ENCODE results near the gene KCND1. TPM values are rescaled to one million over a fixed set of nuclear protein-coding genes. Genes with fewer than 3 reads are reported as not detected.
A peak's percentile ranks its signal among the peaks of the same experiment; 100 is the strongest.

KCND1 gene
- total RNA-seq (2022) (0.86 and 1.8 TPM in 2 replicates), Bru-seq, nascent RNA (percentile 27 among the genes with signal in this experiment), BruChase-seq, experiment 1, labeled RNA remaining after a 6-hour chase (percentile 73 among the genes with signal in this experiment), BruChase-seq, experiment 2, labeled RNA remaining after a 2-hour chase (percentile 48 among the genes with signal in this experiment)
- long read RNA-seq: 0 reads

- BruUV-seq (replicated peaks): no TSS peak
- no peaks in the 10 kb centered on the region for H3K4me1 Mint-ChIP-seq (ENCODE audit: insufficient read depth, unreplicated experiment)
- H3K27me3 Mint-ChIP-seq (ENCODE audit: insufficient read depth, unreplicated experiment): no peaks in the 10 kb centered on the region
- no peak for TF ChIP-seq CTCF (IDR thresholded peaks at IDR 0.05; ENCODE audit: unreplicated experiment)
- H3K36me3 Mint-ChIP-seq (ENCODE audit: insufficient read depth, unreplicated experiment): peaks cover 15% of the 10 kb centered on the region
- intact Hi-C loops (cut with micrococcal nuclease): loop anchor here (5.0 kb wide), 1 partner anchor 71 kb away; the partner anchor contains the start of gene TFE3
- no peak for DNase-seq (ENCODE audit: unreplicated experiment)
- ChIA-PET POLR2A (interaction anchor here (0.6 to 1.9 kb wide), 3 partner anchors 13 to 71 kb away, joined by 3 to 5 read pairs (median 4); no protein-coding TSS in a partner anchor), CTCF (interaction anchor here (0.6 to 1.7 kb wide), 4 partner anchors 10 to 1830 kb away, joined by 3 to 5 read pairs (median 4); no protein-coding TSS in a partner anchor)
- no peak within 1 kb of the TSS for H3K4me3 Mint-ChIP-seq (ENCODE audit: unreplicated experiment)
- no peak within 1 kb of the TSS for H3K27ac Mint-ChIP-seq (ENCODE audit: low read depth, unreplicated experiment)
- peaks cover 27% of the 10 kb centered on the region for H3K9me3 Mint-ChIP-seq (ENCODE audit: unreplicated experiment)
Measured at GRCh38 chrX:48971249-48972219, at the start of gene KCND1. KCND1 (minus strand) TSS chrX:48971844; CDS start chrX:48970271, 1,573 bp downstream.

GRCh38 chrX:49019599-49020249 lies 48.1 kb upstream of the KCND1 start:
- Mint-ChIP-seq H3K4me3 (ENCODE audit: unreplicated experiment) (no peak overlapping the region), H3K9me3 (ENCODE audit: unreplicated experiment) (no peaks in the 10 kb centered on the region), H3K27me3 (ENCODE audit: insufficient read depth, unreplicated experiment) (no peaks in the 10 kb centered on the region), H3K4me1 (ENCODE audit: insufficient read depth, unreplicated experiment) (no peaks in the 10 kb centered on the region), H3K36me3 (ENCODE audit: insufficient read depth, unreplicated experiment) (no peaks in the 10 kb centered on the region), H3K27ac (ENCODE audit: low read depth, unreplicated experiment) (no peak overlapping the region)
- DNase-seq (ENCODE audit: unreplicated experiment): no peak
- ChIA-PET CTCF (no interaction called here), POLR2A (no interaction called here)
- intact Hi-C loops (cut with micrococcal nuclease): no loop called here
- no TSS peak for BruUV-seq (replicated peaks)
- TF ChIP-seq CTCF (IDR thresholded peaks at IDR 0.05; ENCODE audit: unreplicated experiment): no peak

GRCh38 chrX:49019050-49019449 lies 47.4 kb upstream of the KCND1 start:
- Mint-ChIP-seq H3K27ac (ENCODE audit: low read depth, unreplicated experiment) (no peak overlapping the region), H3K36me3 (ENCODE audit: insufficient read depth, unreplicated experiment) (no peaks in the 10 kb centered on the region), H3K4me3 (ENCODE audit: unreplicated experiment) (no peak overlapping the region), H3K27me3 (ENCODE audit: insufficient read depth, unreplicated experiment) (no peaks in the 10 kb centered on the region), H3K9me3 (ENCODE audit: unreplicated experiment) (no peaks in the 10 kb centered on the region), H3K4me1 (ENCODE audit: insufficient read depth, unreplicated experiment) (no peaks in the 10 kb centered on the region)
- POLR2A ChIA-PET: no interaction called here
- no peak for TF ChIP-seq CTCF (IDR thresholded peaks at IDR 0.05; ENCODE audit: unreplicated experiment)
- CTCF ChIA-PET: interaction anchor here (0.6 kb wide), 1 partner anchor 228 kb away, joined by 3 read pairs; no protein-coding TSS in a partner anchor
- no peak for DNase-seq (ENCODE audit: unreplicated experiment)
- intact Hi-C loops (cut with micrococcal nuclease): no loop called here
- no TSS peak for BruUV-seq (replicated peaks)

GRCh38 chrX:49003696-49004095 lies 32.1 kb upstream of the KCND1 start:
- Mint-ChIP-seq H3K27me3 (ENCODE audit: insufficient read depth, unreplicated experiment) (no peaks in the 10 kb centered on the region), H3K36me3 (ENCODE audit: insufficient read depth, unreplicated experiment) (peaks cover 9% of the 10 kb centered on the region), H3K9me3 (ENCODE audit: unreplicated experiment) (no peaks in the 10 kb centered on the region), H3K27ac (ENCODE audit: low read depth, unreplicated experiment) (no peak overlapping the region), H3K4me3 (ENCODE audit: unreplicated experiment) (peak overlapping the region; percentile 25), H3K4me1 (ENCODE audit: insufficient read depth, unreplicated experiment) (peaks cover 10% of the 10 kb centered on the region)
- intact Hi-C loops (cut with micrococcal nuclease): no loop called here
- no peak for DNase-seq (ENCODE audit: unreplicated experiment)
- CTCF ChIA-PET: no interaction called here
- no peak for TF ChIP-seq CTCF (IDR thresholded peaks at IDR 0.05; ENCODE audit: unreplicated experiment)
- POLR2A ChIA-PET: interaction anchor here (0.6 to 3.0 kb wide), 3 partner anchors 36 to 69 kb away, joined by 3 to 31 read pairs (median 15); partner anchors contain the start of gene TFE3
- no TSS peak for BruUV-seq (replicated peaks)

All from MCF 10A (cell line).